Measurements from ENCODE around the gene NEDD8. TPM values are rescaled to one million over a fixed set of nuclear protein-coding genes. Genes with fewer than 3 reads are reported as not detected.

The NEDD8 gene
- polyA plus RNA-seq, 5 donors = 209 to 239 (median 224) TPM

- DNase-seq = no peak
Measured at GRCh38 chr14:24266344-24267244, 34.4 kb upstream of the NEDD8 start.

DNA sequence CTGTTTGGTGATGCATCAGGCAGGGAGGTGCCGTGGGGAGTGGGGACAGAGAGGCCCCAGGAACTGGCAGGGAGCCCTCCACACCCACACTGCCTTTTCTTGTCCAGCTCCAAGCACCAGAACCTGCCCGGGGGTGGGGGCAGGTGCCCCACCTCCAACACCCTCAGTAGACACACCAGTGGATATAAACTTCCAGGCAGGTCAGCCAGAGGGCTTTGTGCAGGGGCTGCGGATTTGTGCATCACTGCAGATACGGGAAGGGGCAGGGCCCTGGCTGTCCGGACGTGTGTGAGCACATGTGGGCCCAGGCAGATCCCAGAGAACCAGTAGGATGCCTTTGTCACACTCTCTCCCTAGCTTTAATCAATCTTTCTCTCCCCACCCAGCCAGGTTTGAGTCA is 32.1 kb upstream of the NEDD8 start:
- no peak for DNase-seq

- DNase-seq = no peak
Measured at GRCh38 chr14:24263848-24264247, 31.7 kb upstream of the NEDD8 start.

DNA sequence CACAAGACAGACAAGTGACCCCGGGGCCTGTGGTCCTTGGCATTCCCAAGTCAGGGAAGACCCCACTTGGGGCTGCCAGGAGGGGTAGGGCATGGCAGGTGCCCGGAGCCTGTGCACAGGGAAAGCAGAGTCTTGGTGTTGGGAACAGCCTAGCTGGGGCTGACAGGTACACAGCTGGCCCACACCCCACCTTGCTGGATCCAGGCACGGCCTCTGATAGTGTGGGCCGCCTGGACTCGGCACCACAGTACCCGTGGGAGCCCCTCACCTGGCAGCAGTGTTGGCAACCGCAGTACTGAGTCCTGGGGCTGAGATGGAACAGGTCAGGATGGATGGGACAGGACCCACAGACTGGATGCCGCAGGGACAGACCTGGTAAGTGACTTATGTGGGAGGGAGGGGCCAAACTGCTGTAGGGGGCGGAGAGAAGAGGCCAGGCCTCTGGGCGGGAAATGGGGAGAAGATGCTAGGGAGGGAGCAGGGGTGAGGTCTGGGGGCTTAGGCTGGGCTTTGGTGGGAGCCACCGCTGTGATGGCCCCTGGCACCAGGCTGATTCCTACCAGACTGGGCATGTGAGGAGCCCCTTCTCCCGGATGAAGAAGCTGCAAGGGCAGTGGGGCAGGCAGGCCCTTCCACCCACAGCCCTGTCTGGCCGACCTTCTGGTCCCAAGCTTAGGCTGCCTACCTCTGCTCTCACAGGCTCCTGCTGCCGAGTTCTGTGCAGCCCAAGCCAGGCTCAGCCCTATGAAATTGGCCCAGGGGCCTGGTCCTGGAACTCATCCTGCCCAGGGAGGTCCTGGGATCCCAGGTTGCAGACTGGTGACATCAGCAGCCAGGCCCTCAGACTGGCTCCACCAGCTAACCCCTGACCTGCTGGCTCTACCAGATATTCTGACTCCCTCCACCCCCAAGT is 30.9 kb upstream of the NEDD8 start, which contains the start of gene TGM1:
TGM1 (minus strand) TSS at position 357 of the 913 bp plus-strand sequence. CDS start 825 bp downstream, outside the sequence.
- no peak for DNase-seq

GRCh38 chr14:24261969-24262327 is 29.8 kb upstream of the NEDD8 start:
- no peak for DNase-seq

GRCh38 chr14:24261256-24261968 is 29.2 kb upstream of the NEDD8 start:
- no peak for DNase-seq

GRCh38 chr14:24260780-24261157 is 28.6 kb upstream of the NEDD8 start:
- DNase-seq = no peak

GRCh38 chr14:24260026-24260779 is 28.0 kb upstream of the NEDD8 start:
- no peak for DNase-seq

- peak in 1 of 2 donors; percentile 35 for DNase-seq
Measured at GRCh38 chr14:24259282-24260025, 27.3 kb upstream of the NEDD8 start.

GRCh38 chr14:24258548-24259265 is 26.5 kb upstream of the NEDD8 start:
- DNase-seq = no peak

DNA sequence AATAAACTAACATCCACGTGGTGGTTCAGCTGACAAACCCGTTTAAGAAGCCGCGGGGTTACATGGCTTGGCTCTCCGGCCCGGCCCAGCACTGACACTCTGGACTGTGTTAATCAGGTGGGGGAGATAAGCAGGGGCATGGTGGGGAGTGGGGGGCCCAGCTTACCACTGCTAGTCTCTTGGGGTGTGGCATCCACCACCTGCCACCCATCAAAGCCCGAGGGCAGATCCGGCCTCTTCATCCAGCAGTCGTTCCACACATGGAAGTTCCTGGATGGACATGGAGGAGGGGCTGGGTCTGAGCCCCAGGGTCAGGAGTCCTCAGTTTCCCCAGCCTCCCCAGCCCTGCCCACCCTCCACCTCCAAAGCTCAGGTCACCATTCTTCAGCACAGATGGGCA is 26.0 kb upstream of the NEDD8 start:
- DNase-seq = no peak

GRCh38 chr14:24256960-24257359 is 24.8 kb upstream of the NEDD8 start:
- no peak for DNase-seq

DNA sequence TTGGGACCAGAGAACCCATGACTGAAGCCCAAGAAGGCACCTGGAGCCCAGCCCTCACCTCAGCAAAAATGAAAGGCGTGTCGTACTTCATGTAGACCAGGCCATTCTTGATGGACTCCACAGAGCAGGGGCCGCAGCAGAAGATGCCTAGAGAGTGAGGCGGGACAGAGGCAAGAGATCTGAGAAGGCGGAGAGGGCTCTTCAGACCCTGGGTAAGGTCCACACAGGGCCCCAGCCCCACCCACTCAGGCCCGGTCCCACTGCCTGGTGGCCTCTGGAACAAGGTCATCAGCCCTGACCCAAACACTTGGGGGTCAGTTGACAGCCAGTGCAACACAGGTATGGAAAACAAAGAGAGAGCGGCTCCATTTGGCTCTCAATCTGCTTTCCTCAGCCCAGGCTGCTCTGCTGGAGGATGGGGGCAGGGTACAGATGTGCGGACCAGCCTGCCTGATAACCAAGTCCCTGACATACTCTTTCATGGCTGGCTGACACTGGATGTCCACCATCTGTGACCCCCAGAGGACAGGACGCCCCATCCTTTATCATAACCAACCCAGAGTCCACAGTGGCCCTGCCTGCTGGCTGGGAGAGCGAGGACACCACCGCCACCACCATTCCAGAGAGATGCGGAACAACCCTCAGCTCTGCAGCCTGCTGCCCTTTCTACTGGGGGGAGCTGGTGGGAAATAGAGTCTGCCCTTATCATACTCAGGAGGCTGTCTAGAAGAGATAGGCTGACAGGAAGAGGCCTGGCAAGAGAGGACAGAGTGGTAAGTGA is 24.0 kb upstream of the NEDD8 start:
- no peak for DNase-seq

DNA sequence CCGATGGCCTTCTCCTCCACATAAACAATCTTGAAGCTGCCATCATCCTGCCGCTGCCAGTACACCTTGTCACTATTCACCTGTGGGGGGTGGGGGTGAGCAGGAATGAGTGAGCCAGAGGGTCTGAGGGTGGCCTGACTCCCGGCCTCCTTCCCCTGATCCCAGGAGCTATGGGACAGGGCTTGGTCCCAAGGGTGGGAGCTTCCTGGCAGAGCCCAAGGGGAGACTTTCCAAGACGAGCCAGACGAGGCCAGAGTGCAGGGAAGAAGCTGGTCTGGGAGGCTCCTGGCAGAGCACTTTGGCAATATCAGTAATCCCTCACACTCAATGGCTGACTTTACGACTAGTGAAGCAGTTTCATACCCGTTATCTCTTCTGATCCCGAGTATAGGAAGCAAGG is 23.3 kb upstream of the NEDD8 start:
- no peak for DNase-seq

GRCh38 chr14:24254630-24255392 is 22.6 kb upstream of the NEDD8 start:
- no peak for DNase-seq

DNA sequence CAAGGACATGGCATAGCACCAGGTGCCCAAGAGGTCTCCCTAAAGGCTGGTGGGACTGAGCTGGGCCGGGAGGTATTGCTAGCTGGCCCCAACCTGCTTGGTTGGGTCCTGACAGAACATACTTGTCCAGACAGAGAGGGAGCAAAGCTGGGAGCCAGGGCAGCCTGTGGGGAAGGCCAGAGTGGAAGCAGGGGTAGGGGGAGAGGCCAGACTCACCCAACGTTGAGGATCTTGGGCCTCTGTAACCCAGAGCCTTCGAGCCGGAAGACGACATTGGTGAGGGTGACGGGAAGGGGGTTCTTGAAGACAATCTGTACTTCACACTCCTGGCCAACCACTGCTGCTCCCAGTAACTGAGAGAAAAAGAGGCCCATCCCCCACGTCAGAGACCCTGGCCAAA is 21.8 kb upstream of the NEDD8 start:
- no peak for DNase-seq

- no peak for DNase-seq
Measured at GRCh38 chr14:24252289-24253124, 20.3 kb upstream of the NEDD8 start.
